ENCODE measurements around the gene MYH9.

The MYH9 gene

DNA sequence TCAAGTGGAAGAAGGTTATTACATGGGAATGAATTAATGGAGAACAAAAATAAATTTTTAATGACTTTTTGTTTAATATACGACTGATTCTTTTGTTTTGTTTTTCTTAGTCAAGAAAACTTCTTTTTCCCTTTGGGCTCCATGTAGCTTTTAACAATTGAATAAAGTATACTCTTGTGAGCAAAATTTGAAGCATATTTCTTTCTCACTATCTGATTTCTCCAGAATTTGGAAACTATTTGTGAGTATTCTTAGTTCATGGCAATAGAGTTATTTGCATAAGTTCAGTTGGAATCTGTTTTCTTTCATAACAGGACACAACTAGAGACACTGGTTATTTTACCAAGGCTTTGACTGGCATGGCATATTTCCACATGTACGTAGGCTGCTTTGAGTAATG, 138.6 kb downstream of the MYH9 start:
- TF ChIP-seq, protein P1, sequence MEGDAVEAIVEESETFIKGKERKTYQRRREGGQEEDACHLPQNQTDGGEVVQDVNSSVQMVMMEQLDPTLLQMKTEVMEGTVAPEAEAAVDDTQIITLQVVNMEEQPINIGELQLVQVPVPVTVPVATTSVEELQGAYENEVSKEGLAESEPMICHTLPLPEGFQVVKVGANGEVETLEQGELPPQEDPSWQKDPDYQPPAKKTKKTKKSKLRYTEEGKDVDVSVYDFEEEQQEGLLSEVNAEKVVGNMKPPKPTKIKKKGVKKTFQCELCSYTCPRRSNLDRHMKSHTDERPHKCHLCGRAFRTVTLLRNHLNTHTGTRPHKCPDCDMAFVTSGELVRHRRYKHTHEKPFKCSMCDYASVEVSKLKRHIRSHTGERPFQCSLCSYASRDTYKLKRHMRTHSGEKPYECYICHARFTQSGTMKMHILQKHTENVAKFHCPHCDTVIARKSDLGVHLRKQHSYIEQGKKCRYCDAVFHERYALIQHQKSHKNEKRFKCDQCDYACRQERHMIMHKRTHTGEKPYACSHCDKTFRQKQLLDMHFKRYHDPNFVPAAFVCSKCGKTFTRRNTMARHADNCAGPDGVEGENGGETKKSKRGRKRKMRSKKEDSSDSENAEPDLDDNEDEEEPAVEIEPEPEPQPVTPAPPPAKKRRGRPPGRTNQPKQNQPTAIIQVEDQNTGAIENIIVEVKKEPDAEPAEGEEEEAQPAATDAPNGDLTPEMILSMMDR (IDR thresholded peaks at IDR 0.05; ENCODE audit: low read depth, low read length), result no peak
- H3K27me3 ChIP-seq (ENCODE audit: insufficient read depth, low read depth, severe bottlenecking), result no peaks in the 10 kb centered on the region
- H3K36me3 ChIP-seq, result no peaks in the 10 kb centered on the region
- peaks cover 2% of the 10 kb centered on the region for H3K9me3 ChIP-seq (ENCODE audit: severe bottlenecking)
- no peak for DNase-seq
- no peak overlapping the region for H3K4me3 ChIP-seq (ENCODE audit: low read depth, low read length)
- no peak overlapping the region for H3K27ac ChIP-seq

GRCh38 chr22:36247955-36248354, 139.8 kb downstream of the MYH9 start:
- DNase-seq, result no peak
- H3K36me3 ChIP-seq, result no peaks in the 10 kb centered on the region
- peaks cover 2% of the 10 kb centered on the region for H3K9me3 ChIP-seq (ENCODE audit: severe bottlenecking)
- H3K27ac ChIP-seq, result no peak overlapping the region
- TF ChIP-seq, protein P1 (IDR thresholded peaks at IDR 0.05; ENCODE audit: low read depth, low read length), result no peak
- no peak overlapping the region for H3K4me3 ChIP-seq (ENCODE audit: low read depth, low read length)
- no peaks in the 10 kb centered on the region for H3K27me3 ChIP-seq (ENCODE audit: insufficient read depth, low read depth, severe bottlenecking)

- no peaks in the 10 kb centered on the region for H3K27me3 ChIP-seq (ENCODE audit: insufficient read depth, low read depth, severe bottlenecking)
- no peak for DNase-seq
- H3K4me3 ChIP-seq (ENCODE audit: low read depth, low read length), result no peak overlapping the region
These were observed 141.0 kb downstream of the MYH9 start for GRCh38 chr22:36246718-36247117.

DNA sequence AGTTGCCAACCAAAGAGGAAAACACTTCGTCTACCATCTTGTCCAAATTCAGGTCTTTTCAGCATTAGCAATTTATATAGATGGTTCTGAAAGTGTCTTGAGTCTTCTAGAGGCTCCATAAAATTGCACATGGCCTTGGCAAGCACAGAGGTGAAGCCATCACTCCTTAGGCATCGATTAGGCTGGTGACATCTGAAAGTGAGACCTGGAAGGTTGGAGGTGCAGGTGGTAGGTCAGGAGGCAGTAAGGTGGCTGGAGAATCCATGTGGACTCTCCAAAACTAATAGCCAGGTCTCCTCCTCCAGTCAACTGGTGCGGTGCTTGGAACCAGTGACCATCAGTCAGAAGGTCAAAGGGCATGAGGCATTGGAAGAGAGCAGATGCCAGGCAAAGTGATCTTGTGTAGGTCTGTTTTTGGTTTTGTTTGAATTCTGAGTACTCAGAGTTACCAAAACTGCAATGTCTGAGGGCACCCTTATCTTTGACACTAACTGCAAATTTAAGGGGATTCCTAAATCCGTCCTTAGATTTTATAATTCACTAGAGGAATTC, 141.9 kb downstream of the MYH9 start:
- TF ChIP-seq, protein P1 (IDR thresholded peaks at IDR 0.05; ENCODE audit: low read depth, low read length), result no peak
- H3K4me3 ChIP-seq (ENCODE audit: low read depth, low read length), result no peak overlapping the region
- no peaks in the 10 kb centered on the region for H3K27me3 ChIP-seq (ENCODE audit: insufficient read depth, low read depth, severe bottlenecking)
- H3K27ac ChIP-seq, result no peak overlapping the region
- peaks cover 2% of the 10 kb centered on the region for H3K9me3 ChIP-seq (ENCODE audit: severe bottlenecking)
- no peaks in the 10 kb centered on the region for H3K36me3 ChIP-seq
- DNase-seq, result no peak

More at GRCh38 chr22:36246718-36247117, 141.0 kb downstream of the MYH9 start:
- no peak overlapping the region for H3K27ac ChIP-seq
- TF ChIP-seq, protein P1 (IDR thresholded peaks at IDR 0.05; ENCODE audit: low read depth, low read length), result no peak
- no peaks in the 10 kb centered on the region for H3K36me3 ChIP-seq
- peaks cover 2% of the 10 kb centered on the region for H3K9me3 ChIP-seq (ENCODE audit: severe bottlenecking)

- H3K4me3 ChIP-seq (ENCODE audit: low read depth, low read length), result no peak overlapping the region
- TF ChIP-seq, protein P1 (IDR thresholded peaks at IDR 0.05; ENCODE audit: low read depth, low read length), result no peak
- DNase-seq, result no peak
- H3K36me3 ChIP-seq, result no peaks in the 10 kb centered on the region
- peaks cover 2% of the 10 kb centered on the region for H3K9me3 ChIP-seq (ENCODE audit: severe bottlenecking)
- no peak overlapping the region for H3K27ac ChIP-seq
- no peaks in the 10 kb centered on the region for H3K27me3 ChIP-seq (ENCODE audit: insufficient read depth, low read depth, severe bottlenecking)
These were observed 143.0 kb downstream of the MYH9 start for GRCh38 chr22:36244522-36245391.

Measured in WERI-Rb-1 (cell line).